Smooth muscle cell (in vitro differentiated cells): ENCODE results near the gene PLCB4. TPM values are rescaled to one million over a fixed set of nuclear protein-coding genes. Genes with fewer than 3 reads are reported as not detected.

Source experiments
- DNase-seq: peaks from one replicate; lab custom pipeline; 2025; ENCODE audit not compliant: unreplicated experiment; lab: John Stamatoyannopoulos, UW
- H2AFZ ChIP-seq: fragments of 200-600 bp; sonication (generic); 2 replicates; pipeline ENCODE4 v1.6.0; 2016; ENCODE audit warnings: antibody characterized with exemption, low read depth, mild to moderate bottlenecking
- H3F3A ChIP-seq: fragments of 200-600 bp; sonication (generic); 2 replicates; pipeline ENCODE4 v1.6.0; 2017; ENCODE audit warnings: antibody characterized with exemption, low read depth
- H3K27ac ChIP-seq: fragments of 200-600 bp; sonication (generic); 2 replicates; pipeline ENCODE4 v1.5.1; 2016; ENCODE audit warnings: low read depth, mild to moderate bottlenecking
- H3K27me3 ChIP-seq: fragments of 200-600 bp; sonication (generic); 2 replicates; pipeline ENCODE4 v1.6.1; 2016; ENCODE audit warnings: low read depth, mild to moderate bottlenecking
- H3K36me3 ChIP-seq: fragments of 200-600 bp; sonication (generic); 2 replicates; pipeline ENCODE4 v1.5.1; 2016; ENCODE audit warnings: low read depth
- H3K4me1 ChIP-seq: fragments of 200-600 bp; sonication (generic); 2 replicates; pipeline ENCODE4 v1.5.1; 2016; ENCODE audit warnings: low read depth
- H3K4me2 ChIP-seq: fragments of 200-600 bp; sonication (generic); 2 replicates; pipeline ENCODE4 v1.6.0; 2016; ENCODE audit warnings: mild to moderate bottlenecking
- H3K4me3 ChIP-seq: fragments of 200-600 bp; sonication (generic); 2 replicates; pipeline ENCODE4 v1.5.1; 2016; ENCODE audit warnings: mild to moderate bottlenecking
- H3K79me2 ChIP-seq: fragments of 200-600 bp; sonication (generic); 2 replicates; pipeline ENCODE4 v1.6.0; 2016; ENCODE audit warnings: low read depth, mild to moderate bottlenecking
- H3K9ac ChIP-seq: fragments of 200-600 bp; sonication (generic); 2 replicates; pipeline ENCODE4 v1.6.0; 2016; ENCODE audit warnings: low read depth
- H3K9me3 ChIP-seq: fragments of 200-600 bp; sonication (generic); replicated peaks from 2 replicates; pipeline ENCODE4 v1.5.1; 2016; ENCODE audit warnings: low read depth
- H4K20me1 ChIP-seq: fragments of 200-600 bp; sonication (generic); 2 replicates; pipeline ENCODE4 v1.6.0; 2016; ENCODE audit warnings: low read depth
- WGBS: methylation state at CpG from one replicate; pipeline ENCODE4 v1.1.7; 2016; ENCODE audit warnings: low lambda C conversion rate; 5-methylcytosine and 5-hydroxymethylcytosine counted together
- polyA plus RNA-seq: library from polyadenylated mRNA; unstranded; fragments of >200 nt; fragmentation: Nextera tagmentation; extraction: Ambion mirVana; gene quantifications from 2 replicates; pipeline ENCODE4 v1.2.1, GENCODE V29; 2016
- total RNA-seq: library from RNA; depleted of rRNA; stranded (reverse); fragments of >200 nt; gene quantifications from 2 replicates; pipeline ENCODE4 v1.2.3, GENCODE V29; 2014
- TF ChIP-seq, protein P1 (sequence below): fragments of 200-600 bp; sonication (generic); IDR thresholded peaks from 2 replicates; pipeline ENCODE4 v1.5.1; 2017; ENCODE audit warnings: borderline replicate concordance, mild to moderate bottlenecking, antibody characterized with exemption; ENCODE audit not compliant: insufficient read depth, poor library complexity, severe bottlenecking

The PLCB4 gene
- total and polyA plus RNA-seq, 2 experiments from 2014 or later: 3.0 to 5.3 TPM

DNA sequence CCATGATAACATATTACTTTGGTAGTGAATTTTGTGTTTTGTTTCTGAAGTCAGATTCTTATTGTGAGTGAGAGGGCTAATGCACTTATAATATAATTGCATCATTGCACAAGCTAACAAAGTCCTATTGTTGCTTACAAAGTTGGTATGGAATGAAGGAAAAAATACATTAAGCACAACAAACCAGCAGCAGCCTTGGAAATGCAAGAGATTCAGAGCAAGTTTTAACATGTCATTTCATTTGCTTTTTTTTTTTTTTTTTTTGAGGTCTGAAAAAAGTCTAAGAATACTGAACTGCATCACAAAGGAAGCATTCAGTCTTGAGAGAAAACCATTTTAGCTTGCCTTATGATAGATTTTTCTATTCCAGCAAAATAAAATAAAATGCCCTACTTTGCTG is 57.6 kb downstream of the PLCB4 start:
- Histone ChIP-seq H3K27me3 (no peaks in the 10 kb centered on the region), H2AFZ (no peak overlapping the region), H3F3A (no peaks in the 10 kb centered on the region), H3K9me3 (no peaks in the 10 kb centered on the region), H4K20me1 (no peaks in the 10 kb centered on the region), H3K4me1 (no peaks in the 10 kb centered on the region), H3K4me3 (no peak overlapping the region), H3K79me2 (no peaks in the 10 kb centered on the region), H3K4me2 (no peak overlapping the region), H3K27ac (peak overlapping the region; percentile 41), H3K9ac (no peak overlapping the region), H3K36me3 (no peaks in the 10 kb centered on the region)
- TF ChIP-seq, protein P1, sequence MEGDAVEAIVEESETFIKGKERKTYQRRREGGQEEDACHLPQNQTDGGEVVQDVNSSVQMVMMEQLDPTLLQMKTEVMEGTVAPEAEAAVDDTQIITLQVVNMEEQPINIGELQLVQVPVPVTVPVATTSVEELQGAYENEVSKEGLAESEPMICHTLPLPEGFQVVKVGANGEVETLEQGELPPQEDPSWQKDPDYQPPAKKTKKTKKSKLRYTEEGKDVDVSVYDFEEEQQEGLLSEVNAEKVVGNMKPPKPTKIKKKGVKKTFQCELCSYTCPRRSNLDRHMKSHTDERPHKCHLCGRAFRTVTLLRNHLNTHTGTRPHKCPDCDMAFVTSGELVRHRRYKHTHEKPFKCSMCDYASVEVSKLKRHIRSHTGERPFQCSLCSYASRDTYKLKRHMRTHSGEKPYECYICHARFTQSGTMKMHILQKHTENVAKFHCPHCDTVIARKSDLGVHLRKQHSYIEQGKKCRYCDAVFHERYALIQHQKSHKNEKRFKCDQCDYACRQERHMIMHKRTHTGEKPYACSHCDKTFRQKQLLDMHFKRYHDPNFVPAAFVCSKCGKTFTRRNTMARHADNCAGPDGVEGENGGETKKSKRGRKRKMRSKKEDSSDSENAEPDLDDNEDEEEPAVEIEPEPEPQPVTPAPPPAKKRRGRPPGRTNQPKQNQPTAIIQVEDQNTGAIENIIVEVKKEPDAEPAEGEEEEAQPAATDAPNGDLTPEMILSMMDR: no peak
- no peak for DNase-seq

DNA sequence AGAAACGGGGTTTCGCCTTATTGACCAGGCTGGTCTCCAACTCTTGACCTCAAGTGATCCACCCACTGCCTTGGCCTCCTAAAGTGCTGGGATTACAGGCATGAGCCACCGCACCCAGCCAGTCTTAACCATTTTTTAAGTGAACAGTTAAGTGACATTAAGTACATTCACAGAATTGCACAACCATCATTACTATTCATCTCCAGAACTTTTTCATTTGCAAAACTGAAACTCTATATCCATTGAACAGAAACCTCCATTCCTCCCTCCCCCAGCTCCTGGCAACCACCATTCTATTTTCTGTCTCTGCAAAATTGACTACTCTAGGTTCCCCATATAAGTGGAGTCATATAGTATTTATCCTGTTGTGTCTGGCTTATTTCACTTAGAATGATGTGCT is 59.7 kb downstream of the PLCB4 start:
- Histone ChIP-seq H3K9ac (no peak overlapping the region), H4K20me1 (no peaks in the 10 kb centered on the region), H2AFZ (no peak overlapping the region), H3K27me3 (no peaks in the 10 kb centered on the region), H3K4me2 (no peak overlapping the region), H3K27ac (no peak overlapping the region), H3K4me3 (no peak overlapping the region), H3F3A (no peaks in the 10 kb centered on the region), H3K4me1 (no peaks in the 10 kb centered on the region), H3K9me3 (no peaks in the 10 kb centered on the region), H3K36me3 (no peaks in the 10 kb centered on the region), H3K79me2 (no peaks in the 10 kb centered on the region)
- TF ChIP-seq, protein P1: no peak
- no peak for DNase-seq
- 96% methylated on average over 3 of the region's 3 CpGs for WGBS

DNA sequence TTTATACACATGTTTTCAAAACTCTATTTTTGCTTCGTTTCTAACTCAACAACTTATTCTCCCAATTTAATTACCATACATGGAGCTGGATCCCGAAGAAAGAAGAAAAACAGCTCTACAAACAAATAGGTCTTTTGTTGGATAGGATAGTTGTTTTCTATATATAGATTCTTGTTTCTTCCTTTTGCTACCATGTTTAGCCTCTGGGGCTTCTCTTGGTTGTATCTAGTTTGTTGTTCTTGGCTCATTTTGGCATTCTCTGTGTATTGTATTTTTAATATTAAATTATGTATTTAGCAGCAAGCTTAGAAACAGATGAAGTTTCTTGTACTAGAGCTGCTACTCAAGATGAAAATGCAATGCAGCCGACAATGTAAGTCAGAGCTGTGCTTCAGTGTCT is 60.9 kb downstream of the PLCB4 start:
- Histone ChIP-seq H3K9me3 (no peaks in the 10 kb centered on the region), H3K9ac (no peak overlapping the region), H3F3A (no peaks in the 10 kb centered on the region), H3K79me2 (no peaks in the 10 kb centered on the region), H3K4me1 (no peaks in the 10 kb centered on the region), H3K36me3 (no peaks in the 10 kb centered on the region), H3K27ac (no peak overlapping the region), H3K27me3 (no peaks in the 10 kb centered on the region), H3K4me2 (no peak overlapping the region), H2AFZ (no peak overlapping the region), H4K20me1 (no peaks in the 10 kb centered on the region), H3K4me3 (no peak overlapping the region)
- WGBS: 65% methylated on average over 3 of the region's 3 CpGs
- TF ChIP-seq, protein P1: no peak
- no peak for DNase-seq

DNA sequence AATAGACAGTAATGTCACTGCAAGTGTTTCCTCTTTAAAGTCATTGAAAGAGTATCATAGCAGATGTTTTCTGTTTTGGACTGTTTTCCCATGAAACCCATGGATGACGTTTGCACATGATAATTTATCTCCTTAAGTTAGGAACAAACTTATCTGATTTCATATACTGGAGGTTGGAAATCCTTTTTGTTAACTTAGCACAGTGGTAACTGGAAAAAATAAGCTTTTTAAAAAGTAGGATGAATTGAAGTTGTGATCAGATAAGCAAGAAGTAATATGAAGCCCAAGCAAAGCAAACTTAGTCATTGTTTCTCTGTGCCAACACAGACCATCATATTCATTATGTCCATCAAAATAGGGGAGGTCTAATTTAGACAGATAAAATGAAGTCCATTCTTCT is 61.6 kb downstream of the PLCB4 start:
- Histone ChIP-seq H3K9me3 (no peaks in the 10 kb centered on the region), H3K27me3 (no peaks in the 10 kb centered on the region), H3K36me3 (no peaks in the 10 kb centered on the region), H4K20me1 (no peaks in the 10 kb centered on the region), H3K4me3 (no peak overlapping the region), H3K4me2 (no peak overlapping the region), H3K27ac (no peak overlapping the region), H3F3A (no peaks in the 10 kb centered on the region), H3K4me1 (no peaks in the 10 kb centered on the region), H3K79me2 (no peaks in the 10 kb centered on the region), H2AFZ (no peak overlapping the region), H3K9ac (no peak overlapping the region)
- WGBS: 53% methylated on average over 1 of the region's 1 CpG
- no peak for DNase-seq
- TF ChIP-seq, protein P1: no peak
